HepG2 (cell line): Measurements from ENCODE around the gene ACSS1. TPM values are rescaled to one million over a fixed set of nuclear protein-coding genes. Genes with fewer than 3 reads are reported as not detected.

Experiments used
- ATAC-seq: fragments of 200-7000 bp; cut with Tn5 transposase; 3 replicates; pipeline ENCODE4 v1.9.1; 2020; ENCODE audit warnings: mild to moderate bottlenecking, moderate library complexity
- BruUV-seq: library from RNA; stranded (reverse); fragments of 400-500 nt; replicated peaks from 2 replicates; lab custom pipeline; 2021; lab: Mats Ljungman, UMichigan
- CTCF ChIA-PET: fragments of 300-600 bp; formaldehyde crosslinking; extraction: SDS; loops from one replicate; lab custom pipeline; 2021; ENCODE audit warnings: low total read pairs, inconsistent platforms, low intra/inter-chr PET ratio; lab: Yijun Ruan, JAX
- POLR2A ChIA-PET: fragments of 350-600 bp; sonication (Branson Sonifier 250); formaldehyde crosslinking; loops from one replicate; lab custom pipeline; 2020; ENCODE audit warnings: antibody characterized with exemption, inconsistent platforms; lab: Yijun Ruan, JAX
- DNase-seq: peaks from one replicate; pipeline ENCODE4 v3.0.0-alpha.2; 2015; ENCODE audit warnings: low spot score
- FAIRE-seq: peaks from 3 replicates; lab custom pipeline; 2011; peaks lifted over from hg19 to GRCh38; lab: Jason Lieb, UNC
- H2AFZ ChIP-seq: one replicate; pipeline ENCODE4 v1.6.1; 2011; ENCODE audit warnings: low read length, inconsistent platforms
- H3K27ac ChIP-seq: fragments of 300-600 bp; 3 replicates; pipeline ENCODE4 v1.8.0; 2011; ENCODE audit warnings: mixed run types, mild to moderate bottlenecking, mixed read lengths, low read length, inconsistent platforms; ENCODE audit not compliant: insufficient read depth; ENCODE audit errors: extremely low read length
- H3K27me3 ChIP-seq, 2 experiments: fragments of 200-600 bp in 1 of 2; 2 replicates in 1 of 2; 3 replicates in 1 of 2; pipeline versions ENCODE4 v1.6.0 to v1.8.0; 2011; ENCODE audit warnings: low read length in 2 of 2, mild to moderate bottlenecking in 2 of 2, moderate library complexity in 2 of 2, inconsistent platforms in 1 of 2; ENCODE audit not compliant: insufficient read depth in 2 of 2, control insufficient read depth in 1 of 2
- H3K36me3 ChIP-seq, 2 experiments: fragments of 200-600 bp in 1 of 2; replicated peaks in 1 of 2; 2 replicates in 1 of 2; 3 replicates in 1 of 2; pipeline versions ENCODE4 v1.5.1 to v1.8.0; 2011; ENCODE audit warnings: low read length in 2 of 2, inconsistent platforms in 1 of 2; ENCODE audit not compliant: insufficient read depth in 2 of 2, control insufficient read depth in 1 of 2
- H3K4me1 ChIP-seq: 2 replicates; pipeline ENCODE4 v1.5.1; 2012; ENCODE audit warnings: low read length, inconsistent platforms; ENCODE audit not compliant: insufficient read depth
- H3K4me2 ChIP-seq: 2 replicates; pipeline ENCODE4 v1.6.0; 2011; ENCODE audit warnings: low read depth, low read length, inconsistent platforms
- H3K4me3 ChIP-seq, 3 experiments: fragments of 200-600 bp in 1 of 3; sonication (generic), shearing (Covaris generic) in 1 of 3; replicated peaks in 1 of 3; 2 replicates each; pipeline ENCODE4 v1.5.1; 2011 to 2016; ENCODE audit warnings: low read length in 3 of 3, inconsistent platforms in 2 of 3, low read depth in 2 of 3, mild to moderate bottlenecking in 2 of 3, control low read depth in 1 of 3, mixed read lengths in 1 of 3; ENCODE audit not compliant: insufficient read depth in 1 of 3
- H3K79me2 ChIP-seq: one replicate; pipeline ENCODE4 v1.6.1; 2011; ENCODE audit warnings: low read length, inconsistent platforms; ENCODE audit not compliant: insufficient read depth
- H3K9ac ChIP-seq: 2 replicates; pipeline ENCODE4 v1.6.0; 2011; ENCODE audit warnings: mild to moderate bottlenecking, low read depth, low read length, inconsistent platforms; ENCODE audit not compliant: insufficient read depth
- H3K9me3 ChIP-seq: 2 replicates; pipeline ENCODE4 v1.5.1; 2012; ENCODE audit warnings: mild to moderate bottlenecking, low read length
- H4K20me1 ChIP-seq: 2 replicates; pipeline ENCODE4 v1.6.0; 2011; ENCODE audit warnings: inconsistent platforms, mild to moderate bottlenecking, low read length, moderate library complexity; ENCODE audit not compliant: insufficient read depth
- FOXA3 ChIP-seq: IDR thresholded peaks from 2 replicates; pipeline ENCODE4 v1.6.1; 2016; ENCODE audit warnings: missing genetic modification reagents, missing compliant biosample characterization
- GATAD2A ChIP-seq: IDR thresholded peaks from 2 replicates; pipeline ENCODE4 v1.6.1; 2016
- GZF1 ChIP-seq: sonication (generic); formaldehyde crosslinking; IDR thresholded peaks from 2 replicates; pipeline ENCODE4 v1.5.1; 2020; ENCODE audit warnings: mild to moderate bottlenecking, missing genetic modification reagents
- KAT8 ChIP-seq: IDR thresholded peaks from 2 replicates; pipeline ENCODE4 v1.6.1; 2016; ENCODE audit warnings: missing genetic modification reagents, missing compliant biosample characterization
- PCBP2 ChIP-seq: fragments of 200-400 bp; formaldehyde crosslinking; optimal IDR thresholded peaks from 2 replicates; pipeline ENCODE3; 2018; ENCODE audit warnings: low read length, low read depth; ENCODE audit not compliant: poor library complexity, severe bottlenecking
- POLR2AphosphoS2 ChIP-seq: IDR thresholded peaks from 2 replicates; pipeline ENCODE4 v1.6.1; 2011; ENCODE audit warnings: low read depth, low read length, improper control_type of control experiment
- REPIN1 ChIP-seq: sonication (generic); formaldehyde crosslinking; IDR thresholded peaks from 2 replicates; pipeline ENCODE4 v1.8.0; 2022; ENCODE audit warnings: missing genetic modification reagents, low read depth, mild to moderate bottlenecking, borderline replicate concordance
- YEATS4 ChIP-seq: sonication (generic); formaldehyde crosslinking; IDR thresholded peaks from 2 replicates; pipeline ENCODE4 v1.4.0; 2020; ENCODE audit warnings: missing genetic modification reagents, borderline replicate concordance
- ZMYM4 ChIP-seq: sonication (generic); formaldehyde crosslinking; IDR thresholded peaks from 2 replicates; pipeline ENCODE4 v1.8.1; 2023; ENCODE audit warnings: mild to moderate bottlenecking, missing genetic modification reagents
- ZNF12 ChIP-seq: sonication (generic); formaldehyde crosslinking; IDR thresholded peaks from 2 replicates; pipeline ENCODE4 v1.5.0; 2020; ENCODE audit warnings: missing genetic modification reagents
- ZNF274 ChIP-seq: sonication (generic); formaldehyde crosslinking; IDR thresholded peaks from 2 replicates; pipeline ENCODE4 v1.5.1; 2020; ENCODE audit warnings: mild to moderate bottlenecking, missing genetic modification reagents
- WGBS: methylation state at CpG from one replicate; pipeline ENCODE4 v1.1.6; 2017; ENCODE audit warnings: low lambda C conversion rate; 5-methylcytosine and 5-hydroxymethylcytosine counted together
- in situ Hi-C: cut with HindIII; loops from 2 replicates; pipeline ENCODE4 v1.10.0; 2017; ENCODE audit warnings: low pct_unique_long_range_greater_than_20kb; ENCODE audit not compliant: extremely low pct_ligation_motif_present
- intact Hi-C: fragments of 100-400 bp; cut with micrococcal nuclease; formaldehyde crosslinking; loops from one replicate; pipeline ENCODE4 v1.10.0; 2022; ENCODE audit not compliant: unreplicated experiment
- polyA plus RNA-seq, 8 experiments: library from polyadenylated mRNA; depleted of rRNA in 3 of 8; stranded (reverse) in 7 of 8; unstranded in 1 of 8; fragments of >200 nt; fragmentation: Illumina TruSeq in 4 of 8; extraction: Trizol in 4 of 8; gene quantifications; 2 replicates each; pipeline versions ENCODE4 v1.2.1 to v1.2.3, GENCODE V29; 2011 to 2016; ENCODE audit warnings: low read depth in 4 of 8, missing spikeins in 1 of 8, mixed read lengths in 1 of 8; ENCODE audit not compliant: insufficient read depth in 1 of 8
- total RNA-seq, 5 experiments: library from RNA; depleted of rRNA; stranded (reverse); fragments of >200 nt; fragmentation: Illumina TruSeq; extraction: Trizol; gene quantifications; 2 replicates each; pipeline ENCODE4 v1.2.3, GENCODE V29; 2016; ENCODE audit warnings: low read depth in 1 of 5
- TF ChIP-seq, protein P1 (sequence below): sonication (generic); formaldehyde crosslinking; IDR thresholded peaks from 2 replicates; pipeline ENCODE4 v1.4.0; 2020; ENCODE audit warnings: mild to moderate bottlenecking, missing genetic modification reagents
- TF ChIP-seq, protein P2 (sequence below): sonication (generic); formaldehyde crosslinking; IDR thresholded peaks from 2 replicates; pipeline ENCODE4 v1.4.0; 2020; ENCODE audit warnings: missing genetic modification reagents, borderline replicate concordance
- TF ChIP-seq, protein P3 (sequence below): sonication (generic); formaldehyde crosslinking; IDR thresholded peaks from 2 replicates; pipeline ENCODE4 v1.4.0; 2020; ENCODE audit warnings: mild to moderate bottlenecking, missing genetic modification reagents
- TF ChIP-seq, protein P4 (sequence below): IDR thresholded peaks from 2 replicates; pipeline ENCODE4 v1.6.1; 2016

Gene ACSS1
- total and polyA plus RNA-seq, 2 of the 13 experiments (the other 11 are each of a cell fraction or from before 2014, with no cell fraction given), result 15.2 to 41.6 TPM

DNA sequence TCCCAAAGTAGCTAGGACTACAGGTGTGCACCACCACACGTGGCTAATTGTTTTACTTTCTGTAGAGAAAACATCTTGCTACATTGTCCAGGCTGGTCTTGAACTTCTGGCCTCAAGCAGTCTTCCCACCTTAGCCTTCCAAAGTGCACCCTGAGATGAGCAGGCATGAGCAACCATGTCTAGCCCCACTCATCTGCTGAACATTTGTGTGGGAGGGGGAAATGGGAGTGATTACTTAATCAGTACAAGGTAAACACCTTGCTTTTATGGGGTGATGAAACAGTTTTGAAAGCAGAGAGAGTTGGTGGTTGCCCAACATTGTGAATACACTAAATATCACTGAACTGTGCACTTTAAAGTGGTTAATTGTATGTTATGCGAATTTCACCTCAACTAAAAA, 70.7 kb downstream of the ACSS1 start:
- Histone ChIP-seq H3K79me2 (peaks cover 77% of the 10 kb centered on the region), H3K4me3 (no peak overlapping the region; a peak in 1 of 6 replicates), H3K4me1 (peaks cover 85% of the 10 kb centered on the region), H3K36me3 (peaks cover 4 to 18% of the 10 kb centered on the region in 2 experiments; a peak in 4 of 5 replicates), H4K20me1 (peaks cover 4% of the 10 kb centered on the region; the same call in 1 of the 2 replicates), H3K9ac (no peak overlapping the region), H3K9me3 (no peaks in the 10 kb centered on the region), H3K27ac (peak overlapping the region; percentile 50), H3K4me2 (peak overlapping the region; percentile 26), H3K27me3 (no peaks in the 10 kb centered on the region; a peak in 1 of 5 replicates), H2AFZ (no peak overlapping the region)
- ATAC-seq, result peak; percentile 33
- CTCF ChIA-PET, result no interaction called here
- FAIRE-seq, result peak; percentile 56
- POLR2A ChIA-PET, result no interaction called here
- intact Hi-C loops, result no loop called here
- in situ Hi-C loops, result no loop called here
- no TSS peak for BruUV-seq
- DNase-seq, result peak; percentile 83
- WGBS, result 40% methylated on average over 2 of the region's 2 CpGs
- TF ChIP-seq, protein P1, sequence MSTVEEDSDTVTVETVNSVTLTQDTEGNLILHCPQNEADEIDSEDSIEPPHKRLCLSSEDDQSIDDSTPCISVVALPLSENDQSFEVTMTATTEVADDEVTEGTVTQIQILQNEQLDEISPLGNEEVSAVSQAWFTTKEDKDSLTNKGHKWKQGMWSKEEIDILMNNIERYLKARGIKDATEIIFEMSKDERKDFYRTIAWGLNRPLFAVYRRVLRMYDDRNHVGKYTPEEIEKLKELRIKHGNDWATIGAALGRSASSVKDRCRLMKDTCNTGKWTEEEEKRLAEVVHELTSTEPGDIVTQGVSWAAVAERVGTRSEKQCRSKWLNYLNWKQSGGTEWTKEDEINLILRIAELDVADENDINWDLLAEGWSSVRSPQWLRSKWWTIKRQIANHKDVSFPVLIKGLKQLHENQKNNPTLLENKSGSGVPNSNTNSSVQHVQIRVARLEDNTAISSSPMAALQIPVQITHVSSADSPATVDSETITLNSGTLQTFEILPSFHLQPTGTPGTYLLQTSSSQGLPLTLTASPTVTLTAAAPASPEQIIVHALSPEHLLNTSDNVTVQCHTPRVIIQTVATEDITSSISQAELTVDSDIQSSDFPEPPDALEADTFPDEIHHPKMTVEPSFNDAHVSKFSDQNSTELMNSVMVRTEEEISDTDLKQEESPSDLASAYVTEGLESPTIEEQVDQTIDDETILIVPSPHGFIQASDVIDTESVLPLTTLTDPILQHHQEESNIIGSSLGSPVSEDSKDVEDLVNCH (CRISPR knock-in tag), result no peak
- TF ChIP-seq, protein P2, sequence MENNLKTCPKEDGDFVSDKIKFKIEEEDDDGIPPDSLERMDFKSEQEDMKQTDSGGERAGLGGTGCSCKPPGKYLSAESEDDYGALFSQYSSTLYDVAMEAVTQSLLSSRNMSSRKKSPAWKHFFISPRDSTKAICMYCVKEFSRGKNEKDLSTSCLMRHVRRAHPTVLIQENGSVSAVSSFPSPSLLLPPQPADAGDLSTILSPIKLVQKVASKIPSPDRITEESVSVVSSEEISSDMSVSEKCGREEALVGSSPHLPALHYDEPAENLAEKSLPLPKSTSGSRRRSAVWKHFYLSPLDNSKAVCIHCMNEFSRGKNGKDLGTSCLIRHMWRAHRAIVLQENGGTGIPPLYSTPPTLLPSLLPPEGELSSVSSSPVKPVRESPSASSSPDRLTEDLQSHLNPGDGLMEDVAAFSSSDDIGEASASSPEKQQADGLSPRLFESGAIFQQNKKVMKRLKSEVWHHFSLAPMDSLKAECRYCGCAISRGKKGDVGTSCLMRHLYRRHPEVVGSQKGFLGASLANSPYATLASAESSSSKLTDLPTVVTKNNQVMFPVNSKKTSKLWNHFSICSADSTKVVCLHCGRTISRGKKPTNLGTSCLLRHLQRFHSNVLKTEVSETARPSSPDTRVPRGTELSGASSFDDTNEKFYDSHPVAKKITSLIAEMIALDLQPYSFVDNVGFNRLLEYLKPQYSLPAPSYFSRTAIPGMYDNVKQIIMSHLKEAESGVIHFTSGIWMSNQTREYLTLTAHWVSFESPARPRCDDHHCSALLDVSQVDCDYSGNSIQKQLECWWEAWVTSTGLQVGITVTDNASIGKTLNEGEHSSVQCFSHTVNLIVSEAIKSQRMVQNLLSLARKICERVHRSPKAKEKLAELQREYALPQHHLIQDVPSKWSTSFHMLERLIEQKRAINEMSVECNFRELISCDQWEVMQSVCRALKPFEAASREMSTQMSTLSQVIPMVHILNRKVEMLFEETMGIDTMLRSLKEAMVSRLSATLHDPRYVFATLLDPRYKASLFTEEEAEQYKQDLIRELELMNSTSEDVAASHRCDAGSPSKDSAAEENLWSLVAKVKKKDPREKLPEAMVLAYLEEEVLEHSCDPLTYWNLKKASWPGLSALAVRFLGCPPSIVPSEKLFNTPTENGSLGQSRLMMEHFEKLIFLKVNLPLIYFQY (CRISPR knock-in tag), result no peak
- TF ChIP-seq GZF1 (CRISPR knock-in tag), result no peak
- peak; percentile 69; the same call in 1 of the 2 replicates for TF ChIP-seq ZNF12 (CRISPR knock-in tag)
- TF ChIP-seq POLR2AphosphoS2, result no peak
- 0 out of 2 replicates have a peak, but pooled peaks have one; percentile 22 for TF ChIP-seq REPIN1 (CRISPR knock-in tag)
- TF ChIP-seq, protein P3, sequence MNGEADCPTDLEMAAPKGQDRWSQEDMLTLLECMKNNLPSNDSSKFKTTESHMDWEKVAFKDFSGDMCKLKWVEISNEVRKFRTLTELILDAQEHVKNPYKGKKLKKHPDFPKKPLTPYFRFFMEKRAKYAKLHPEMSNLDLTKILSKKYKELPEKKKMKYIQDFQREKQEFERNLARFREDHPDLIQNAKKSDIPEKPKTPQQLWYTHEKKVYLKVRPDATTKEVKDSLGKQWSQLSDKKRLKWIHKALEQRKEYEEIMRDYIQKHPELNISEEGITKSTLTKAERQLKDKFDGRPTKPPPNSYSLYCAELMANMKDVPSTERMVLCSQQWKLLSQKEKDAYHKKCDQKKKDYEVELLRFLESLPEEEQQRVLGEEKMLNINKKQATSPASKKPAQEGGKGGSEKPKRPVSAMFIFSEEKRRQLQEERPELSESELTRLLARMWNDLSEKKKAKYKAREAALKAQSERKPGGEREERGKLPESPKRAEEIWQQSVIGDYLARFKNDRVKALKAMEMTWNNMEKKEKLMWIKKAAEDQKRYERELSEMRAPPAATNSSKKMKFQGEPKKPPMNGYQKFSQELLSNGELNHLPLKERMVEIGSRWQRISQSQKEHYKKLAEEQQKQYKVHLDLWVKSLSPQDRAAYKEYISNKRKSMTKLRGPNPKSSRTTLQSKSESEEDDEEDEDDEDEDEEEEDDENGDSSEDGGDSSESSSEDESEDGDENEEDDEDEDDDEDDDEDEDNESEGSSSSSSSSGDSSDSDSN (CRISPR knock-in tag), result 0 out of 2 replicates have a peak, but pooled peaks have one; percentile 23
- peak; percentile 39; the same call in 1 of the 2 replicates for TF ChIP-seq YEATS4
- peak; percentile 51; the same call in 1 of the 2 replicates for TF ChIP-seq ZMYM4 (CRISPR knock-in tag)
- TF ChIP-seq GATAD2A (CRISPR knock-in tag), result peak; percentile 97
- TF ChIP-seq ZNF274 (CRISPR knock-in tag), result no peak
- TF ChIP-seq PCBP2, result no peak
- peak; percentile 98 for TF ChIP-seq FOXA3 (CRISPR knock-in tag)
- peak; percentile 82; the same call in 1 of the 2 replicates for TF ChIP-seq KAT8
- TF ChIP-seq, protein P4, sequence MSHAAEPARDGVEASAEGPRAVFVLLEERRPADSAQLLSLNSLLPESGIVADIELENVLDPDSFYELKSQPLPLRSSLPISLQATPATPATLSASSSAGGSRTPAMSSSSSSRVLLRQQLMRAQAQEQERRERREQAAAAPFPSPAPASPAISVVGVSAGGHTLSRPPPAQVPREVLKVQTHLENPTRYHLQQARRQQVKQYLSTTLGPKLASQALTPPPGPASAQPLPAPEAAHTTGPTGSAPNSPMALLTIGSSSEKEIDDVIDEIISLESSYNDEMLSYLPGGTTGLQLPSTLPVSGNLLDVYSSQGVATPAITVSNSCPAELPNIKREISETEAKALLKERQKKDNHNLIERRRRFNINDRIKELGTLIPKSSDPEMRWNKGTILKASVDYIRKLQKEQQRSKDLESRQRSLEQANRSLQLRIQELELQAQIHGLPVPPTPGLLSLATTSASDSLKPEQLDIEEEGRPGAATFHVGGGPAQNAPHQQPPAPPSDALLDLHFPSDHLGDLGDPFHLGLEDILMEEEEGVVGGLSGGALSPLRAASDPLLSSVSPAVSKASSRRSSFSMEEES (CRISPR knock-in tag), result 0 out of 2 replicates have a peak, but pooled peaks have one; percentile 36
